PC-3 (cell line): ENCODE measurements around the gene PKN2.

Experiments used
- EZH2 ChIP-seq: fragments of 300-600 bp; sonication (generic); IDR thresholded peaks from one replicate; pipeline ENCODE4 v1.6.1; 2017; ENCODE audit warnings: antibody characterized with exemption, mild to moderate bottlenecking, low read length; ENCODE audit not compliant: unreplicated experiment
- TF ChIP-seq, protein P1 (sequence below): fragments of 300-600 bp; sonication (generic); conservative IDR thresholded peaks from 2 replicates; pipeline ENCODE4 v1.5.1; 2017; ENCODE audit warnings: antibody characterized with exemption, low read depth, mild to moderate bottlenecking, low read length

- TF ChIP-seq, protein P1, sequence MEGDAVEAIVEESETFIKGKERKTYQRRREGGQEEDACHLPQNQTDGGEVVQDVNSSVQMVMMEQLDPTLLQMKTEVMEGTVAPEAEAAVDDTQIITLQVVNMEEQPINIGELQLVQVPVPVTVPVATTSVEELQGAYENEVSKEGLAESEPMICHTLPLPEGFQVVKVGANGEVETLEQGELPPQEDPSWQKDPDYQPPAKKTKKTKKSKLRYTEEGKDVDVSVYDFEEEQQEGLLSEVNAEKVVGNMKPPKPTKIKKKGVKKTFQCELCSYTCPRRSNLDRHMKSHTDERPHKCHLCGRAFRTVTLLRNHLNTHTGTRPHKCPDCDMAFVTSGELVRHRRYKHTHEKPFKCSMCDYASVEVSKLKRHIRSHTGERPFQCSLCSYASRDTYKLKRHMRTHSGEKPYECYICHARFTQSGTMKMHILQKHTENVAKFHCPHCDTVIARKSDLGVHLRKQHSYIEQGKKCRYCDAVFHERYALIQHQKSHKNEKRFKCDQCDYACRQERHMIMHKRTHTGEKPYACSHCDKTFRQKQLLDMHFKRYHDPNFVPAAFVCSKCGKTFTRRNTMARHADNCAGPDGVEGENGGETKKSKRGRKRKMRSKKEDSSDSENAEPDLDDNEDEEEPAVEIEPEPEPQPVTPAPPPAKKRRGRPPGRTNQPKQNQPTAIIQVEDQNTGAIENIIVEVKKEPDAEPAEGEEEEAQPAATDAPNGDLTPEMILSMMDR: no peak
- TF ChIP-seq EZH2: no peak
These were observed 115.4 kb downstream of the PKN2 start for GRCh38 chr1:88799491-88799890.
